Measurements from ENCODE around the gene CBFA2T3.
A peak's percentile ranks its signal among the peaks of the same experiment; 100 is the strongest.

The CBFA2T3 gene

GRCh38 chr16:88936556-88937205 is 40.3 kb downstream of the CBFA2T3 start:
- DNase-seq, result no peak

DNA sequence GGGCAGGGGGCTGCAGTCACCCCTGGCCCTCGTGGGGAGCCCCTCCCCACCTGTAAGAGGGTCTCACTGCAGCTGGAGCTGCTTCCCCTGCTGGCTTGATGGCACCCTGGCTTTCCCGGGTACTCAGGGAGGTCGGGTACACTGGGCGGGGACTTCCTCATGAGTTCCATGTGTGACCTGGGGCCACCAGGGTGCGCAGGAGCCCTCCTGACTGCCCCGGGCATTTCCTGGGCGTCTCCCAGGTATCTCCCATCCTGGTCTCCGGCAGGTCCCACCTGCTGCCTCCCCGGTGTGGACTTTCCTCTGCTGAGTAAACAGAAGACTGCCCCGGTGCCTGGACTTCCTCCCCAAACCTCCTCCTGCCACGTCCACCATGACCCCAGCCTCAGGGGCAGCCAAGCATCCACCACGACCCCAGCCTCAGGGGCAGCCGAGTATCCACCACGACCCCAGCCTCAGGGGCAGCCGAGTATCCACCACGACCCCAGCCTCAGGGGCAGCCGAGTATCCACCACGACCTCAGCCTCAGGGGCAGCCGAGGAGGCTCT is 40.9 kb downstream of the CBFA2T3 start:
- no peak for DNase-seq

GRCh38 chr16:88934066-88934667 is 42.8 kb downstream of the CBFA2T3 start:
- DNase-seq, result no peak

DNA sequence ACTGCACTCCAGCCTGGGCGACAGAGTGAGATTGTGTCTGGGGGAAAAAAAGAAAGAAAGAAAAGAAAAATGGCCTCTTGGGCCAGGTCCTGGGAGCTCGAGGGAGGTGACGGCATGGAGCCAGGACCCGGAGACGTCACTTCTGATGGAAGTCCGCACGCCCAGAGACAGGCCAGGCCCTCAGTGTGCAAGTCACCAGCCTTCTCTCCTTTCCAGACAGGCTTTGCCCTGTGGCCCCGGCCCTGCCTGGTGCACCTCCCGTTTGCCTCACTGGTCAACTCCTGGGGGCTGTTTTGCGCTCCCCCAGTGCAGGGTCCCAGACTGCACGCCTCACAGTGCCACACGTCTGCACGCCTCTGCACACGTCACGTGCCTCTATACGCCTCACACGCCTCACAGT is 44.1 kb downstream of the CBFA2T3 start:
- no peak for DNase-seq

- DNase-seq, result no peak
Measured at GRCh38 chr16:88931936-88932335, 45.1 kb downstream of the CBFA2T3 start.

DNA sequence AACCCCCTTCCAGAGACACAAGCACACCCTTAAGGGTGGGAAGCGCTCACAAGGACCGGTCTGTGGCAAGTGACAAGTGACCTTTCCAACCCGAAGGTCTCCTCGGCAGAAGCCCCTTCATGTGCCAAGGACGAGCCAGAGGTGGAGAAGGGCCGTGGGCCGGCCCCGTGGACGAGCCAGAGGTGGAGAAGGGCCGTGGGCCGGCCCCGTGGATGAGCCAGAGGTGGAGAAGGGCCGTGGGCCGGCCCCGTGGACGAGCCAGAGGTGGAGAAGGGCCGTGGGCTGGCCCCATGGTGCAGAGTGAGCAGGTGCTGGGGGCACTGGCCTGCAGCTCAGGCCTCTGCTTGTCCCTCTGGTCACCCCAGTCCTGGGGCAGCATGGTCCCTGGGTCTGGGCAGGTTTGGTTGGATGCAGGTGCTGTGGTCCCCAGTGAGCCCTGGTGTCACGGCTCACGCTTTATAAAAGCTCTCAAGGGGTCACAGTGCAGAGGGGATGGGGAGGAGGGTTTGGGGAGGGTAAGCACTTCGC is 45.6 kb downstream of the CBFA2T3 start:
- no peak for DNase-seq

DNA sequence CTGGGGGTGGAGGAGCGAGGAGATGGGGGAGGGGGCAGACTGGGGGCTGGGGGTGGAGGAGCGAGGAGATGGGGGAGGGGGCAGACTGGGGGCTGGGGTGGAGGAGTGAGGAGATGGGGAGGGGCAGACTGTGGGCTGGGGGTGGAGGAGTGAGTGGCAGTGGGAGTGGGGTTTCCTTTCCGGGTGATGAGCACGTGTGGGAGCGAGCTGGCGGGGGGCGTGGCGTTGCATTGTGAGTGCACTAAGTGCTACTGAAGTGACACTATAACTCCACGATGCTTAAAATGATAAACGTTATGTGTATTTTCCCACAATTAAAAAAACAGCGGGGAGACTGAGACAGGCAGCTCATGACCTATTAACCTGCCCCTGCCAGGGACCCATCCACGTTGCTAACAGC is 46.3 kb downstream of the CBFA2T3 start:
- no peak for DNase-seq

- DNase-seq, result peak; percentile 29
Measured at GRCh38 chr16:88929091-88929445, 47.9 kb downstream of the CBFA2T3 start.

GRCh38 chr16:88928405-88929090 is 48.5 kb downstream of the CBFA2T3 start:
- DNase-seq, result peak; percentile 66

DNA sequence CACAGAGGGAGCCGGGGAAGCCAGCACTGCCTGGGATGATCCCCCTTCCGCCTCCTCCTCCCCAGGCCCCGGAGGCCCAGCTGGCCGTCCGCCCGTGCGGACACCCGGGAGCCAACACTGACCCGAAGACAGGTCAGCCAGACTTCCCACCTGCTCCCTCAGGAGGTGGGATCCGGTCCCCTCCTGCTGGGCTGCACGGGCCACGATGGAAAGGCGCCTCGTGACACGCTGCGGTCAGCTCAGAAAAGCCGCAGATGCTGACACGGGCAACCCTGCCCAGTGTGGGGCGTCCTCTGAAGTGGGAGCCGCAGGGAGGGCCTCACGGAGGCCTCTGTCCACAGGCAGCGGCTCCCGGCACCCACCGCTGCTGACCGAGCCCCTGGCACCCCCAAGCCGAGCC is 49.3 kb downstream of the CBFA2T3 start:
- no peak for DNase-seq

DNA sequence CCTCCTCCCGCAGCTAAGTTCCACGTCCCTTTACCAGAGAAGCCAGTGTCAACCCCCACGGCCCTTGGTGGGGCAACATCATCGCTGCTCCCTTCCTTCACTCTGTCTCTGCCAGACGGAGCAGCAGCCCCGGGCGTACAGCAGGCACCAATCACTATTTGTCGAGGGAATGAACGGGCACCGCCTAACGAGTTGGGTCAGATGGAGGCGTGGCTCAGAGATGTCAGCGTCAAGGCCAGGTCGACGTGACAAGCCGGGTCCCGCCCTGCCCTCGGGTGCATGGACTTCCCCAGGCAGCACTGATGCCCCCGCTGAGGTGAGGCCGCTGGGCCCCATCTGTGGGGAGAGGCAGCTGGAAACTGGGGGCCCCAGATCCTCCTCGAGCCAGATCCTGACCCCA is 50.0 kb downstream of the CBFA2T3 start:
- DNase-seq, result no peak

- DNase-seq, result no peak
Measured at GRCh38 chr16:88926374-88926990, 50.5 kb downstream of the CBFA2T3 start.

GRCh38 chr16:88925540-88925887 is 51.5 kb downstream of the CBFA2T3 start:
- no peak for DNase-seq

- DNase-seq, result peak; percentile 91
Measured at GRCh38 chr16:88924834-88925539, 52.0 kb downstream of the CBFA2T3 start.

DNA sequence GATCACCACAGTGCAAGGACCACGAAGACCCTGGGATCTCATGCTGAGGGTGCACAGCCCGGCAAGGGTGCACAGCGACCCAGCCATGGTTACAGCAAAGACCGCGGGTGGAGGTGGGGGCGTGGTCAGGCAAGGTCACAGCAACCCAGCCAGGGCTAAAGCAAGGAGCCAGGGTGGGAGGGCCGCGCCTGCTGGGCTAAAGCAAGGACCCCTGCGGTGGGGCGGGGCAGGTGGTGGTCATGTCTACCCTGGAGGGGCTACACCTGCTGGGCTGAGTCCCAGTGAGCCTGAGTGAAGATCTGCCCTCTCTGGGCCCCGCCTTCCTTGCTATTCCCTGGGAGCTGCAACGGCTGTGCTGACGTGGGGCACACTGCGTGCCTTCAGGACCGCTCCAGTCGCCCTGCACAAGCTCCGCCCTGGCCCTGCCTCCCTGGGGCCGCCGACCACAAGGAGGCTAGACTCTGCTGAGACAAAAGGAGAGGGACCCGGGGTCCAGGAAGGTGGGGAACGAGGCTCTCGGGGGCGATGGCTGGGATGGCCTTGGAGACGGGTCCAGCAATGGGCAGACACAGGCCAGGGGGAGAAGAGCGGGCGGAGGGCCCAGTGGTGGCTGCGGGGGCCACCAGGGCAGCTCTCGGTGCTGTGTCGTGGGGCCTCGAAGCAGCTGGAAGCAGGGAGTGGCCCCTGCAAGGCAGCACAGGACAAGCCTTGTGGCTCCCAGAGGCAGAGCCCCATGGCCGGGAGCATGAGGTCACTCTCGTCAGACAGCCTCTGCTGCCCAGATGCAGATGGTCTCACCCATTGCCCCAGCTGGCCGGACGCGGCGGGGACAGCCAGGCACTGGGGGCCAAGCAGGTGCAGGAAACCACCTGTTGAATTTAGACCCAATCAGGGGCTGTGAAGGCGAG is 52.8 kb downstream of the CBFA2T3 start:
- DNase-seq, result no peak

- DNase-seq, result no peak
Measured at GRCh38 chr16:88923450-88923849, 53.6 kb downstream of the CBFA2T3 start.

DNA sequence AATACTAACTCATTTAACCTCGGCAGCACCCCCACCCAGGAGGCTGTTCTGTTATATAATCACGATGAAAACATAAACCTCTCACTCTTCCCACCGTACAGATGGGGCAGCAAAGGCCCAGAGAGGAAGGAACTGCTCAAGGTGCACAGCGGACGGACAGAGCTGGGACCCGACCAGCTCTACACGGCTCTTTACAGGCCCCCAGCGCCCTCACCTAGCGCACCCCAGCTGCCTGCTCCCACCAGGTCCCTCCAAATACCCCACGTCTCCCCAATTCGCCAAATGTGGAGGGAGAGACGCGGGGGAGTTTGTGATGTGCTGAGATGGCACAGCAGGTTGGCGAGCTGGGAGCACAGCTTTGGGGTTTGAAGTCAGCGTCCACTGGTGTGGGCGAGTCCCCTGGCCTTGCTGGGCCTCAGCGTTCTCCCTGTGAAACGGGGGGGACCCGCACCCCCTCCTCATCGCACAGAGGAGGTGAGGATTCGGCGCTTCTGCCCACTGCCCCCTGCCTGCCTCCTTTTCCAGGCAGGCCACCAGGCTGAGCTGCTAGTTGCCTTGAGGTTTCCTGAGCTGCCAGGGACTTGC is 54.1 kb downstream of the CBFA2T3 start:
- no peak for DNase-seq

- no peak for DNase-seq
Measured at GRCh38 chr16:88922114-88922825, 54.7 kb downstream of the CBFA2T3 start.

DNA sequence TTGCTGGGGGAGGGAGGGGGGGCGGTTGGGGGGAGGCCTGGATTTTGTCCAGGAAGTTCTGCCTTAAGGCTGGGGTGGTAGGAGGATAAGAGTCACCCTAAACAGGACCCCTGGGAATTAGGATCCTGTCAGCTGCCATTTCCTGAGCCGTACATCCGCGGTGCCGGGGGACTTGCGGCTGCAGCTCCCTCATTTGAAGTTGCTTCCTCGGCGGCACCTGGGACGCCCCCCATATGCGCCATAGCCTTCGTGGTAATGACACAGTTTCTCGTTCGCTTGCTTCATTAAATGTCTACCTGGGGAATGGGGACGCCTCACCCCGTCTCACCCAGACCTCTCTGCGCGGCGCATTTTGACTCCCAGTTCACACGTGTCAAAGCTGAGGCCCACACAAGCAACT is 55.4 kb downstream of the CBFA2T3 start:
- DNase-seq, result no peak

Measured in COR-L47 (cell line).